Large intestine (tissue), 3 donors: ENCODE data around the gene PCSK1. TPM values are rescaled to one million over a fixed set of nuclear protein-coding genes. Genes with fewer than 3 reads are reported as not detected.
A peak's percentile ranks its signal among the peaks of the same experiment; 100 is the strongest.

ENCODE experiments used
- DNase-seq, 2 donors: peaks; one replicate each; pipeline versions ENCODE4 v3.0.0 to v3.0.0-alpha.2; 2013
- H3K27ac ChIP-seq: one replicate; pipeline ENCODE4 v1.5.1; 2013; ENCODE audit warnings: low read length
- H3K27me3 ChIP-seq: 2 replicates; pipeline ENCODE4 v1.6.1; 2013; ENCODE audit warnings: low read length; ENCODE audit not compliant: control insufficient read depth, insufficient read depth
- H3K36me3 ChIP-seq: 2 replicates; pipeline ENCODE4 v1.6.1; 2013; ENCODE audit warnings: low read length; ENCODE audit not compliant: control insufficient read depth, insufficient read depth
- H3K4me1 ChIP-seq: one replicate; pipeline ENCODE4 v1.6.1; 2013; ENCODE audit warnings: low read length; ENCODE audit not compliant: control insufficient read depth, insufficient read depth
- H3K4me3 ChIP-seq: one replicate; pipeline ENCODE4 v1.5.1; 2013; ENCODE audit warnings: low read length
- H3K9me3 ChIP-seq: one replicate; pipeline ENCODE4 v1.6.1; 2013; ENCODE audit warnings: mild to moderate bottlenecking, low read depth, low read length, moderate library complexity; ENCODE audit not compliant: control insufficient read depth
- WGBS: methylation state at CpG from one replicate; pipeline ENCODE4 v1.1.5; 2013; ENCODE audit warnings: low lambda C conversion rate; ENCODE audit not compliant: insufficient coverage; 5-methylcytosine and 5-hydroxymethylcytosine counted together
- polyA plus RNA-seq: library from polyadenylated mRNA; unstranded; fragments of 120-200 nt; gene quantifications from one replicate; pipeline ENCODE4 v1.2.1, GENCODE V29; 2013

Gene PCSK1
- polyA plus RNA-seq, 1 donor, result 23.6 TPM

GRCh38 chr5:96347502-96348292 is 85.4 kb downstream of the PCSK1 start:
- Histone ChIP-seq H3K36me3 (no peaks in the 10 kb centered on the region), H3K27ac (no peak overlapping the region), H3K4me3 (no peak overlapping the region), H3K27me3 (no peaks in the 10 kb centered on the region), H3K9me3 (peaks cover 3% of the 10 kb centered on the region), H3K4me1 (no peaks in the 10 kb centered on the region)
- 88% methylated on average over 4 of the region's 4 CpGs for WGBS
- no peak for DNase-seq

DNA sequence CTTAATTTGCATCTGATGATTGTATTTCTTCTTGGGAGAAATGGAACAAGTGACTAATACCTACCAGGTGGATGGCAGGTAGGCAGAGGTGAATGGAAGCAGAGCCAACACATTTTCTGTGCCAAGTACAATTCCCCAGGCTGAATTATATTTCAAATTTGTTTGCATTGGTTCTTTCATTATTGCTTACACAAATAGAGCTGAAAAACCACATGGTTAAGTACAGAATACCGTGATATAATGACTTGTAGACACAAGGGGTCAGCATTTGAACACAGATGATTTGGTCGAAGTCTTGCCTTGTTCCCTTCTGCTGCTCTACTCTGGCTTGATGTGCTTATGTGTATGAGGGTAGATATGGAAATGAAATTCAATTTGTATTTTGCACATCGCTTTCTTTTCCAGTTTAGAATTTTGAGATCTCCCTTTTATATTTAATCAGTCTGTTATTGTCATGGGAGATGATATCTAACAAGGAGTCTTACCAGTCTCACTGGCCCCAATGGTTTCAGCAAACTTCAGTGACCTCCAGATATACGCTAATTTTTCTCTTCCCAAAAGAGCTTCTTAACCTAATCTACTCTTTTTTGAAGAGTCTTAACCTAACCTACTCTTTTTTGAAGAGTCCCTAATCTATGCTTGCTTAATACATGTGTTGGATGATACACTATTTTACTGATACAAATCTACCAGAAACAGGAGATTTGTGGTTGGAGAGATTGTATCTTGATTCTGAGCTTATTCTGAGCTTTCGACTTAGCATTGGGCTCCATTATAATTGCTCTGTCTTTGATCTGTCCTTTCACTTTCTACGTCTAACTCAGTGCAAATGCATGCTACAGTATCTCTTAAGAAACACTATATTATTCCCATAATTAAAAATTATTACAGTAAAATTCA is 88.1 kb downstream of the PCSK1 start:
- Histone ChIP-seq H3K36me3 (no peaks in the 10 kb centered on the region), H3K27ac (no peak overlapping the region), H3K27me3 (no peaks in the 10 kb centered on the region), H3K4me1 (no peaks in the 10 kb centered on the region), H3K4me3 (no peak overlapping the region), H3K9me3 (peaks cover 3% of the 10 kb centered on the region)
- peak; percentile 42 to 53 for DNase-seq
- 83% methylated on average over 2 of the region's 6 CpGs for WGBS

DNA sequence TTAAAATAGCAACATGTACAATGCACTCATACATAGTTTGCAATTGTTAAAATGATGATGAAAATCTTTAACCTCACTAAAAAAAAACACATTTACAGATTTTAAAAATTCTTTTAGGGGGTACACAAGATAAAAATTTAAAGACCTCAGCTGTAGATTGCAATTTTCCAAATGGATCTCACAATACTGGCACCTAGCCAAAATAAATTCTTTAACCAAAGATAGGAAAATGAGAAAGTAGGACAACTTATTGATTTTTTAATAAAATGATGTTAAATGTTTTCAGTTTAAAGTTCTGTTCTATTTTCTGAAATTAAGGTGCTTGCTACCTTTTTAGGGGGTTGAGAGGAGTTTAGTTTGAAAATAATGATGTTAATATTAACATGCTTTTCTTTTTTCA is 90.0 kb downstream of the PCSK1 start:
- peaks cover 8% of the 10 kb centered on the region for H3K4me1 ChIP-seq

DNA sequence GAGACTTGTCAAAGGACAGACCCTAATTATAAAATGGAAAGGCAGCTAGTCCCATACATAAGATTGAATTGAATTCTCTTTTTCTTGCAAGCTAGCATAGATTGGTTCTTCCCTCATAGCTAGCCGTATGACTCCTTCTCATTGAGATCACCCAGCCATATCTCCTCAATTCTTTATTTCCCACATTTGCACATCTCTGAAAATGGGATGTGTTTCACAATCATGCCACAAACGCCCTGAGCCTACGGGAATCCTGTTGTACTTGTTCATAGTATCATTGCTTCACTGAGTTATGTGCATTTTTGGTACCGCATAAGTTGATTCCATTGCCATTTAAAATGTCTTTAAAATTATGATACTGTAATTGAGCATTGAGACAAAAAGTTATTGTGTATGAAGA is 90.5 kb downstream of the PCSK1 start:
- no peak overlapping the region for H3K4me3 ChIP-seq
- no peak overlapping the region for H3K27ac ChIP-seq
- DNase-seq, result no peak
- H3K9me3 ChIP-seq, result no peaks in the 10 kb centered on the region
- H3K36me3 ChIP-seq, result no peaks in the 10 kb centered on the region
- peaks cover 8% of the 10 kb centered on the region for H3K4me1 ChIP-seq
- 100% methylated on average over 1 of the region's 4 CpGs for WGBS
- H3K27me3 ChIP-seq, result no peaks in the 10 kb centered on the region

More for the DNA sequence above, 90.0 kb downstream of the PCSK1 start:
- H3K9me3 ChIP-seq, result peaks cover under 1% of the 10 kb centered on the region
- no peak overlapping the region for H3K4me3 ChIP-seq
- H3K27ac ChIP-seq, result no peak overlapping the region
- DNase-seq, result no peak
- no peaks in the 10 kb centered on the region for H3K27me3 ChIP-seq
- no peaks in the 10 kb centered on the region for H3K36me3 ChIP-seq

Other genes starting within 250 kb of the PCSK1 start
- gene CAST, start 229.1 kb upstream of the PCSK1 start, polyA plus RNA-seq, result 192 TPM